Measurements from ENCODE around the gene SNRNP35. TPM values are rescaled to one million over a fixed set of nuclear protein-coding genes. Genes with fewer than 3 reads are reported as not detected.
A peak's percentile ranks its signal among the peaks of the same experiment; 100 is the strongest.
"Not testable (repeated sequence)": the region's sequence is repeated elsewhere in the genome, so short reads cannot be mapped to it uniquely, and the experiment has no call there.

The SNRNP35 gene
- 6.4 and 21.5 TPM in 2 replicates for total RNA-seq (2014; rRNA removed; shearing (Covaris generic))

GRCh38 chr12:123457980-123458779 is at the start of gene SNRNP35:
TSS of gene SNRNP35 (plus strand) at chr12:123458139. CDS start at chr12:123465541, 7,402 bp downstream.
- peak; percentile 92 for DNase-seq (ENCODE audit: low read depth)

- DNase-seq (ENCODE audit: low read depth) = not testable (repeated sequence)
Observed at GRCh38 chr12:123408619-123409018, 49.3 kb upstream of the SNRNP35 start.

GRCh38 chr12:123409284-123410040 is 48.5 kb upstream of the SNRNP35 start:
- DNase-seq (ENCODE audit: low read depth) = not testable (repeated sequence)

GRCh38 chr12:123410041-123410412 is 47.9 kb upstream of the SNRNP35 start:
- DNase-seq (ENCODE audit: low read depth) = no peak

- no peak for DNase-seq (ENCODE audit: low read depth)
Observed at GRCh38 chr12:123421314-123421713, 36.6 kb upstream of the SNRNP35 start.

- DNase-seq (ENCODE audit: low read depth) = no peak
Observed at GRCh38 chr12:123427036-123427769, 30.7 kb upstream of the SNRNP35 start.

- DNase-seq (ENCODE audit: low read depth) = no peak
Observed at GRCh38 chr12:123428591-123428990, 29.3 kb upstream of the SNRNP35 start.

- DNase-seq (ENCODE audit: low read depth) = not testable (repeated sequence)
Observed at GRCh38 chr12:123429101-123429500, 28.8 kb upstream of the SNRNP35 start.

- peak; percentile 23 for DNase-seq (ENCODE audit: low read depth)
Observed at GRCh38 chr12:123431951-123432817, 25.8 kb upstream of the SNRNP35 start.

- no peak for DNase-seq (ENCODE audit: low read depth)
Observed at GRCh38 chr12:123433615-123434014, 24.3 kb upstream of the SNRNP35 start.

GRCh38 chr12:123435636-123436016 is 22.3 kb upstream of the SNRNP35 start:
- DNase-seq (ENCODE audit: low read depth) = no peak

- DNase-seq (ENCODE audit: low read depth) = peak; percentile 89
Observed at GRCh38 chr12:123436017-123436964, 21.6 kb upstream of the SNRNP35 start, which contains the start of gene RILPL2. TSS of gene RILPL2 (minus strand) at chr12:123436684. CDS start at chr12:123436420, 264 bp downstream.

- no peak for DNase-seq (ENCODE audit: low read depth)
Observed at GRCh38 chr12:123441523-123442164, 16.3 kb upstream of the SNRNP35 start.

- no peak for DNase-seq (ENCODE audit: low read depth)
Observed at GRCh38 chr12:123442774-123443173, 15.2 kb upstream of the SNRNP35 start.

- DNase-seq (ENCODE audit: low read depth) = no peak
Observed at GRCh38 chr12:123444092-123445026, 13.6 kb upstream of the SNRNP35 start.

- DNase-seq (ENCODE audit: low read depth) = no peak
Observed at GRCh38 chr12:123445388-123446332, 12.3 kb upstream of the SNRNP35 start.

GRCh38 chr12:123446333-123446713 is 11.6 kb upstream of the SNRNP35 start:
- no peak for DNase-seq (ENCODE audit: low read depth)

Measured in Daoy (cell line).